Measurements from ENCODE around the gene SLC26A5.

SLC26A5 gene

GRCh38 chr7:103381280-103382031 is 64.6 kb downstream of the SLC26A5 start:
- TF ChIP-seq ISL1 (CRISPR knock-in tag; IDR thresholded peaks at IDR 0.05) (no peak), ARNTL (CRISPR knock-in tag; IDR thresholded peaks at IDR 0.05; ENCODE audit: borderline replicate concordance, low read depth) (no peak), PATZ1 (CRISPR knock-in tag; IDR thresholded peaks at IDR 0.05; ENCODE audit: borderline replicate concordance) (no peak), ZC3H10 (CRISPR knock-in tag; IDR thresholded peaks at IDR 0.05) (no peak)
- no peak for ATAC-seq

- no peak for ATAC-seq
Measured at GRCh38 chr7:103380395-103381191, 65.4 kb downstream of the SLC26A5 start.

GRCh38 chr7:103379270-103379975 is 66.6 kb downstream of the SLC26A5 start:
- TF ChIP-seq RARB (CRISPR knock-in tag; IDR thresholded peaks at IDR 0.05): no peak
- 0 out of 2 replicates have a peak, but pooled peaks have one; percentile 31 for TF ChIP-seq ZNF70 (CRISPR knock-in tag; IDR thresholded peaks at IDR 0.05)
- TF ChIP-seq ZC3H10 (CRISPR knock-in tag; IDR thresholded peaks at IDR 0.05): no peak
- TF ChIP-seq ZNF565 (CRISPR knock-in tag; conservative IDR thresholded peaks at IDR 0.05; ENCODE audit: low read depth): no peak
- ATAC-seq: peak; percentile 52

More at GRCh38 chr7:103380395-103381191, 65.4 kb downstream of the SLC26A5 start:
- no peak for TF ChIP-seq PATZ1 (CRISPR knock-in tag; IDR thresholded peaks at IDR 0.05; ENCODE audit: borderline replicate concordance)
- no peak for TF ChIP-seq PPARA (CRISPR knock-in tag; IDR thresholded peaks at IDR 0.05; ENCODE audit: borderline replicate concordance)

GRCh38 chr7:103373866-103374643 is 72.0 kb downstream of the SLC26A5 start:
- TF ChIP-seq POU6F1 (CRISPR knock-in tag; IDR thresholded peaks at IDR 0.05; ENCODE audit: borderline replicate concordance, low read depth): no peak
- TF ChIP-seq RARB (CRISPR knock-in tag; IDR thresholded peaks at IDR 0.05): no peak
- TF ChIP-seq ZFP30 (CRISPR knock-in tag; IDR thresholded peaks at IDR 0.05): no peak
- ATAC-seq: no peak

GRCh38 chr7:103369432-103369831 is 76.6 kb downstream of the SLC26A5 start:
- ATAC-seq: no peak
- TF ChIP-seq ESRRG (CRISPR knock-in tag; IDR thresholded peaks at IDR 0.05): no peak
- TF ChIP-seq OSR1 (CRISPR knock-in tag; IDR thresholded peaks at IDR 0.05): no peak
- no peak for TF ChIP-seq TSHZ2 (CRISPR knock-in tag; IDR thresholded peaks at IDR 0.05)
- TF ChIP-seq ZNF8 (CRISPR knock-in tag; IDR thresholded peaks at IDR 0.05): no peak
- no peak for TF ChIP-seq ZNF70 (CRISPR knock-in tag; IDR thresholded peaks at IDR 0.05)
- no peak for TF ChIP-seq PATZ1 (CRISPR knock-in tag; IDR thresholded peaks at IDR 0.05; ENCODE audit: borderline replicate concordance)
- no peak for TF ChIP-seq CSDC2 (CRISPR knock-in tag; IDR thresholded peaks at IDR 0.05)
- TF ChIP-seq ZNF565 (CRISPR knock-in tag; conservative IDR thresholded peaks at IDR 0.05; ENCODE audit: low read depth): no peak
- TF ChIP-seq SNAI2 (CRISPR knock-in tag; IDR thresholded peaks at IDR 0.05): no peak
- no peak for TF ChIP-seq PPARA (CRISPR knock-in tag; IDR thresholded peaks at IDR 0.05; ENCODE audit: borderline replicate concordance)
- no peak for TF ChIP-seq ZC3H10 (CRISPR knock-in tag; IDR thresholded peaks at IDR 0.05)
- TF ChIP-seq GLIS3 (CRISPR knock-in tag; IDR thresholded peaks at IDR 0.05): no peak
- no peak for TF ChIP-seq CREB5 (CRISPR knock-in tag; IDR thresholded peaks at IDR 0.05; ENCODE audit: low read depth)
